ENCODE measurements around the gene ELOVL7.

ELOVL7 gene

DNA sequence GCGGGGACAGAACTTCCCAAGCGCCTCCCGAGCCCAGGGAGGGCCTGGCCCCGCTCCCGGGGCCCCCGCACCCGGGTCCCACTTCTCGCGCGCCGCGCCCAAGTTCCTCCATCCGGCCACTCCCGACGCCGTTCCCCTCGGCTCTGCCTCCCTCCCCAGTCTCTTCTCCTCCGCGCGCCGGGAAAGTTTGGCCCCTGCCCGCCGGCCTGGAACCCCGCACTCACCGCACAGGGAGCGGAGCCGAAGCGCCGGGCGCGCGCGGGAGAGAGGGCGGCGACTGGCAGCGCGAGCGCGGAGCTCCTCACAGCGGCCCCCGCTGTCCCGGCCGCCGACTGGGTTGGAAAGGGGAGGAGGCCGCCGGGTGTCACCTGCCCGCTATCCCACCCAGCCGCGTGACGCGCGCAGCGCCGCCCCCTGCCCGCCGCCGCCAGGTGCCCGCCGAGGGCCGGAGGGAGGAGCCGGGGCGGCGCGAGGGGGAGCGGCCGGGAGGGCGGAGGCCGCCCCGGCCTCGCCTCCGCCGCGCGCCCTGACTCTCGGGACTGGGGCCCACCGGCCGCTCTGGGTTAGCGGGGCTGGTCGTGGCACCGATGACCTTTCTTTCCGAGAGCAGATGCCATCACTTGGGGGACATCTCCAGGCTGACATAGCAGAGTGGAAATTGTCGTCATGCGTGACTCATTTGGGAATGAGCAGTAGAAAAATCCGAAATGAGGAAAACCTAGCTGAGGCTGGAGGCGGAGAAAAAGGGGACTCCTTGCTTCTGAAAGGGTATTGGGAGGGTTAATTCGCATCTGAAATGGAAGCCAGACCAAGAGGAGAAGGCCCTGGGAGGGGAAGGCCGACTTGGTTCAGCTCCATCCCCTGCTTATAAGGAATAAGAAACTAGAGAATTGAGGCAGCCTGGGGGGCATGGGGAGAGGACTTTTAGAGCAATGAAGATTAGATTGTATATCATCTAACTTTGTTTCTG lies at the start of gene ELOVL7:
TSS of gene ELOVL7 (minus strand) at position 334 of the 970 bp plus-strand sequence. CDS start 56,872 bp downstream, outside the sequence.
- DNase-seq (ENCODE audit: insufficient read length, low spot score) (peak; percentile 45), FAIRE-seq (no peak)
- TF ChIP-seq, protein P1, sequence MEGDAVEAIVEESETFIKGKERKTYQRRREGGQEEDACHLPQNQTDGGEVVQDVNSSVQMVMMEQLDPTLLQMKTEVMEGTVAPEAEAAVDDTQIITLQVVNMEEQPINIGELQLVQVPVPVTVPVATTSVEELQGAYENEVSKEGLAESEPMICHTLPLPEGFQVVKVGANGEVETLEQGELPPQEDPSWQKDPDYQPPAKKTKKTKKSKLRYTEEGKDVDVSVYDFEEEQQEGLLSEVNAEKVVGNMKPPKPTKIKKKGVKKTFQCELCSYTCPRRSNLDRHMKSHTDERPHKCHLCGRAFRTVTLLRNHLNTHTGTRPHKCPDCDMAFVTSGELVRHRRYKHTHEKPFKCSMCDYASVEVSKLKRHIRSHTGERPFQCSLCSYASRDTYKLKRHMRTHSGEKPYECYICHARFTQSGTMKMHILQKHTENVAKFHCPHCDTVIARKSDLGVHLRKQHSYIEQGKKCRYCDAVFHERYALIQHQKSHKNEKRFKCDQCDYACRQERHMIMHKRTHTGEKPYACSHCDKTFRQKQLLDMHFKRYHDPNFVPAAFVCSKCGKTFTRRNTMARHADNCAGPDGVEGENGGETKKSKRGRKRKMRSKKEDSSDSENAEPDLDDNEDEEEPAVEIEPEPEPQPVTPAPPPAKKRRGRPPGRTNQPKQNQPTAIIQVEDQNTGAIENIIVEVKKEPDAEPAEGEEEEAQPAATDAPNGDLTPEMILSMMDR (IDR thresholded peaks at IDR 0.05; ENCODE audit: insufficient read depth, missing control alignments) = no peak

DNA sequence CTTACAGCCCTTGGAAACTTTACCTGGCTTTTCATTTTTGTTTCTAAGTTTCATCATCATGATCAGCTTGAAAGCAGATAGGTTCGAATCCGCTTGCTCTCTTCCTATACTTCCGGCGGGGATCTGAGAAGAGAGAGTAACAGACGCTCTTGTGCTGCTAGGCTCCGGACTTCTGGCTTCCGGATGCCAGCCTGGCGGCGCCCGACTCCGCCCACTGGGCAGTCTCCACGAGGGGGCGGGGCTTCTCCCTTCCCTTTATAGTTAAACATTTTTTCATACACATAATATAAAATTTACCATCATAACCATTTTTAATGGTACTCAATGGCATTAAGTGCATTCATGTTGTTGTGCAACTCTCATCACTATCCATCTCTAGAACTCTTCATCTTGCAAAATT lies 49.5 kb upstream of the ELOVL7 start:
- FAIRE-seq (no peak), DNase-seq (ENCODE audit: insufficient read length, low spot score) (no peak)
- TF ChIP-seq, protein P1 (IDR thresholded peaks at IDR 0.05; ENCODE audit: insufficient read depth, missing control alignments) = no peak

DNA sequence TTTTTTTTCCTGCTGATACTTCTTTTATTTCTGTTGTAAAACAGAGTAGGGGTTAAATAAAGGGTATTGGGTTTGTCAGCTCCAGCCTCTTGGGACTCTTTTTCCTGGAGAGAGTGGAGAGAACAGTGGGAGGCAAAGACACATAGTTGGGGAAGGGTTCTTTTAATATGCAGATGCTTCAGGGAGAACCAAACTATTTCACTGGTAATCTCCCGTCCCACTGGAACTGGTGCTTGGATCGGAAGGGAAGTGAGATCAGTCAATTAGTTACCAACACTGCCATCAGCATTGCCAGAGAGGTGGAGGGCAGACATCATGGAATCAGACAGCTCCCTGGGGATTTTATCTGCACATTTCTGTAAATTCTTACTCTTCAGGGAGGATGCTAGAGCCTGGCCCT lies 47.6 kb upstream of the ELOVL7 start:
- FAIRE-seq = no peak
- DNase-seq (ENCODE audit: insufficient read length, low spot score) = no peak
- TF ChIP-seq, protein P1 (IDR thresholded peaks at IDR 0.05; ENCODE audit: insufficient read depth, missing control alignments) = no peak

- FAIRE-seq = peak; percentile 32
- TF ChIP-seq, protein P1 (IDR thresholded peaks at IDR 0.05; ENCODE audit: insufficient read depth, missing control alignments) = no peak
- no peak for DNase-seq (ENCODE audit: insufficient read length, low spot score)
Observed at GRCh38 chr5:60888359-60889061, 44.4 kb upstream of the ELOVL7 start.

- TF ChIP-seq, protein P1 (IDR thresholded peaks at IDR 0.05; ENCODE audit: insufficient read depth, missing control alignments) = no peak
- DNase-seq (ENCODE audit: insufficient read length, low spot score) = no peak
- no peak for FAIRE-seq
Observed at GRCh38 chr5:60887746-60888145, 43.7 kb upstream of the ELOVL7 start.

DNA sequence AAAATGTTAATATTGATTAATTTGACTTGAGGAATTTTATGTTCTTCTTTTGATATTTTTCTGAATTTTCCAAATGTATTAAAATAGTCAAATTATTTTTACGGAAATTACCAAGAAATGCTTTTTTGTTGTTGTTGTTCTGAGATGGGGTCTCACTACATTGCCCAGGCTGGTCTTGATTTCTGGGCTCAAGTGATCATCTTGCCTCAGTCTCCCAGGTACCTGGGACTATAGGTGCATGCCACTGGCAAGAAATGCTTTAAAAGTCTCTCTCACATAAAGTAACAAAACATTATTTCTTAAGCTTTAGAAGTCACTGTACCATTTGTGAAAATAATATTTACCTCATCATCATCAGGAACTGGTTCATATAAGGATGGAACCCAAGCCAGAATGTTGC lies 43.0 kb upstream of the ELOVL7 start:
- TF ChIP-seq, protein P1 (IDR thresholded peaks at IDR 0.05; ENCODE audit: insufficient read depth, missing control alignments) = no peak
- FAIRE-seq (no peak), DNase-seq (ENCODE audit: insufficient read length, low spot score) (no peak)
